HL-60 (cell line): Measurements from ENCODE around the gene AFDN.

Experiments used
- DNase-seq, 2 experiments: peaks; one replicate each; pipeline ENCODE4 v3.0.0-alpha.2; 2010 to 2020; ENCODE audit warnings: low read depth in 1 of 2, low spot score in 1 of 2
- H3K27ac ChIP-seq: fragments of 250-450 bp; sonication (Bioruptor Pico); replicated peaks from 2 replicates; pipeline ENCODE4 v1.5.1; 2020; ENCODE audit warnings: mild to moderate bottlenecking, moderate library complexity
- H3K27me3 ChIP-seq: fragments of 250-450 bp; sonication (Bioruptor Pico); 2 replicates; pipeline ENCODE4 v1.5.1; 2021; ENCODE audit warnings: mild to moderate bottlenecking, moderate library complexity; ENCODE audit not compliant: insufficient read depth, poor library complexity, severe bottlenecking
- H3K4me3 ChIP-seq: replicated peaks from 2 replicates; pipeline ENCODE4 v1.5.1; 2011; ENCODE audit warnings: mild to moderate bottlenecking, control low read depth, low read length; ENCODE audit not compliant: insufficient read depth
- CTCF ChIP-seq: IDR thresholded peaks from one replicate; pipeline ENCODE4 v1.5.1; 2011; ENCODE audit warnings: low read length, control low read depth, inconsistent platforms; ENCODE audit not compliant: insufficient read depth
- GABPA ChIP-seq: IDR thresholded peaks from 2 replicates; pipeline ENCODE4 v1.6.1; 2012; ENCODE audit warnings: low read depth
- POLR2AphosphoS5 ChIP-seq: IDR thresholded peaks from 2 replicates; pipeline ENCODE4 v1.6.1; 2012; ENCODE audit warnings: low read depth
- REST ChIP-seq: IDR thresholded peaks from 2 replicates; pipeline ENCODE4 v1.6.1; 2012; ENCODE audit warnings: low read depth; ENCODE audit not compliant: insufficient replicate concordance
- SPI1 ChIP-seq: IDR thresholded peaks from 2 replicates; pipeline ENCODE4 v1.6.1; 2012; ENCODE audit warnings: low read depth, mild to moderate bottlenecking, borderline replicate concordance

AFDN gene

GRCh38 chr6:167979436-167980139 is 152.9 kb downstream of the AFDN start:
- TF ChIP-seq GABPA (no peak), REST (no peak), SPI1 (no peak), CTCF (no peak), POLR2AphosphoS5 (no peak)
- no peak for DNase-seq
- H3K27me3 ChIP-seq: no peaks in the 10 kb centered on the region
- H3K27ac ChIP-seq: no peak overlapping the region
- H3K4me3 ChIP-seq: no peak overlapping the region

GRCh38 chr6:167980911-167981580 is 154.3 kb downstream of the AFDN start:
- H3K27ac ChIP-seq: no peak overlapping the region
- H3K4me3 ChIP-seq: no peak overlapping the region
- no peaks in the 10 kb centered on the region for H3K27me3 ChIP-seq
- TF ChIP-seq REST: no peak
- TF ChIP-seq SPI1: no peak
- TF ChIP-seq GABPA: no peak
- TF ChIP-seq CTCF: no peak
- no peak for TF ChIP-seq POLR2AphosphoS5
- DNase-seq: no peak

GRCh38 chr6:167981916-167982462 is 155.3 kb downstream of the AFDN start:
- no peaks in the 10 kb centered on the region for H3K27me3 ChIP-seq
- TF ChIP-seq CTCF: no peak
- no peak for TF ChIP-seq SPI1
- no peak for TF ChIP-seq POLR2AphosphoS5
- TF ChIP-seq REST: no peak
- no peak for TF ChIP-seq GABPA
- DNase-seq: no peak
- H3K27ac ChIP-seq: no peak overlapping the region
- no peak overlapping the region for H3K4me3 ChIP-seq
